HG03575 (cell line): ENCODE results near the gene SPATC1L.
"Not testable (repeated sequence)": the region's sequence is repeated elsewhere in the genome, so short reads cannot be mapped to it uniquely, and the experiment has no call there.

ENCODE experiments used
- ATAC-seq: cut with Tn5 transposase; IDR thresholded peaks from one replicate; pipeline ENCODE4 v1.9.1; 2021; ENCODE audit not compliant: unreplicated experiment, insufficient number of reproducible peaks, low FRiP score; ENCODE audit errors: extremely low read depth

Gene SPATC1L

GRCh38 chr21:46154955-46155513 is 29.2 kb downstream of the SPATC1L start:
- ATAC-seq = no peak

DNA sequence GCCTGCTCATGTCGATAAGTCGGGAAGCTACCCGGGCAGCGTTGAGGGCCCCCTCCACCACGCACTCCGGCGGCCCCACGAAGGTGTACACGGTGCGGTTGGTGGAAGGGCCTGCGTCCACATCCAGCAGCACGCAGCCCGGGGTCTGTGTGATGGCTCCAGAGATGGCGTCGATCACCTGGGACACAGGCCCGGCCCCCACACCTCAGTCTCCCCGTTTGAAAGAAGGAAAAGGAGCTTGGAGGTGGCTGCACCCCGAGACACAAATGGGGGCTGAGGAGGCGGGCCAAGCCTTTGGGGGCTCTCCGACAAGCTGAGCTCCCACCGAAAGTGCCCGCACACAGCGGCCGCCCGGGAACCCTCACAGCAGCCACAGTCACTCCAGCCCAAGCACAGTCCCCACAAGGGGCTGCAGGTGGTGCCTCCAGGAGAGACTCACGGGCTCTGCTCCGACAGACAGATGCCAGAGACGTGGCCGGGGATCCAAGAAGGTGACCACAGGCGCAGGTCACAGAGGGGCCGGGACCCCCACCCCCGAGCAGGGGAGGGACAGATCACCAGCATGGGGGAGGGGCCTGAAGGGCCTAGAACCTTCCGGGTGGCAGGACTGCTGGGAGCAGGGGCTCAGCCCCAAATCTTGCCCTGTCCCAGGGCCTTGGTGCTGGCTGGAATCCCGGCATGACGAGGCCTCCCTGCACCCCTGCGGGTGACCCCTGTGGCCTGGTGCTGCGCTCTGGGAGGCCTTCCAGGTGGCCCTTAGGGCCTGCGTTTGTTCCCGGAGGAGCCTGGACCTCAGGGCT is 29.9 kb downstream of the SPATC1L start:
- ATAC-seq = no peak

DNA sequence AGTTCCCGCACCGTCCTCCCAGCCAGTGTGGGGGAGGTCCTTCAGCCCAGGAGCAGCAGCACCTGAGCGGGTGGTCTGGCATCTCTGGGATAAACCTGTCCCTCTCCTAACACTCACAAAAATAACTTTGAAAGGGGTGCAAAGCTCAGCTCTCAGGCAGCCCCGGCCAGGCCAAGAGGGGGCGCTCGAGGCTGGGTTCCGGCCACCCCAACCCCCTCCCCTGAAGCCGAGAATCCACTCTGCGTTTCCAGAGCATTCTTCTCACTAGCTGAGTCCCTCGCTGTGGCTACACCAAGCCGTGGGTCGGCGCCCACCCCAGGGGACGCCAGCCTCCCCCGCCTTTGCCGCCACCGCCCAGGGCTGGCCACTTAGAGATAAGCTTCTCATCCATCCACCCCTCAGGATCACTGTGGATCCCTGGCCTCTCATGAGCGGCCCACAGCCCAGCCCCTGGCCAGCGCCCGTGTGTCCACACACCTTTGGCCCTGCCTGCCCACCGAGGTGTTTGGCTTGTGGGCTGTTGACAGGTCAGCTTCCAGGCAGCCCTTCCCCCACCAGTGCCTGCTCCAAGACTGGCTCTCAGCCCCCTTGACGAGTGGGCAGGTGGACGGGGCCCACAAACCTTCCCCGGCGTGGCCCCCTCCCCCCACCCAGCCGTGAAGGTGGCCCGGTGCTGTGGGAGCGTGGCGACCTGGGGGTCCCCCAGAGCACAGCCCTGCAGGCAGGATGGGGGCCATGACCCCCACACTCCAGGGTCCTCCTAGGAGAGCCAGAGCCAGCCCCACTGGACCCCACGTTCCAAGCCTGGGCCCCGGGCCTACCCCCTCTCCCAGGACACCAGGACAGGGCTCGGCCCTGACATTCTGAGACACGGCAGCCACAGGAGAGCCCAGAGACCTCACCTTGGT is 30.8 kb downstream of the SPATC1L start:
- ATAC-seq = no peak

DNA sequence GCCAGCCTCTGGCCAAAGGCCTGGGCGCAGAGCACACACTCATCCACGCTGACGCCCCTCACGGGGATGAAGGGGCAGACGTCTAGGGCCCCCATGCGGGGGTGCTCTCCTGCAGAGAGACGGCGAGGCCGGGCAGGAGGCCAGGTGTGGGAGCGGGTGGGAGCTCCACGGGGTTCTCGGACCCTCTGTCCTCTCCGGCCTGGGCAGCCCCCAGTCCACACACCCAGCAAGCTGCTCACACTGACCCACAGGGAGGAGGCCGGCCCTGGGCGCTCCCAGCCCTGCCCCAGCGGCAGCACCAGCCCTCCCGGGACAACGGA is 31.4 kb downstream of the SPATC1L start:
- ATAC-seq = no peak

GRCh38 chr21:46151989-46152926 is 32.0 kb downstream of the SPATC1L start:
- ATAC-seq = no peak

DNA sequence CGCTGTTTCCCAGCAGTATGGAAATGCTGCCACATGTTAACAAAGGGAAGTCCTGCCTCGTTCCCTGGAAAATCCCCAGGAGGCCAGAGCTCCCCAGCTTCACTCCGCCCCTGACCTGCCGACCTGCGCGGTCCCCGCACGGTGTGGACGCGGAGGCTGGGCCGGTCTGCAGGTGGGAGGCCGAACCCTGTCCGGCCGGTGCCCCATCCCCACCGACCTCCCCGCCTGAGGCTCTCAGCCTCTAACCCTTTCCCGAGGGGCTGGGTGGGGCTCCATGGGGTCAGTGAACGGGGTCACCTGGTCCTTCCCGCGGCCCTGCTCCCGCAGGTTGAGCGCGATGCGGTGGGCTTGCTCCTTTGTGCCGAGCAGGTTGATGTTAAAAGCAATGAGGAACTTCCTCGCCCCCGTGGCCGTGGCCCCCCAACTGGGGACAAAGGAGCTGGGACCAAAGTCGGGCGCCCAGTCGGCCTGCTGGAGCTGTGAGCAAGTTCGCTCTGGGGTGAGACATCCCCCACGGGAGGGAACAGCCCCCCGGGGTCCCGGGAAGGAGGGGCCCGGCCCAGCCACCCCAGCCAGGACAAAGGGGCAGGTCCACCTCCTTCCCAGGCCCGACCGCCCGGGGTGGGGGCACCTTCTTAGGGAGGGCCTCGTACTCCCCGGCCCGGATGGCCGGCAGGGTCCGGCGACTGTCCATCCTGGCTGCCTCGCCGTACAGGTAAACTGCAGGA is 32.8 kb downstream of the SPATC1L start:
- no peak for ATAC-seq

DNA sequence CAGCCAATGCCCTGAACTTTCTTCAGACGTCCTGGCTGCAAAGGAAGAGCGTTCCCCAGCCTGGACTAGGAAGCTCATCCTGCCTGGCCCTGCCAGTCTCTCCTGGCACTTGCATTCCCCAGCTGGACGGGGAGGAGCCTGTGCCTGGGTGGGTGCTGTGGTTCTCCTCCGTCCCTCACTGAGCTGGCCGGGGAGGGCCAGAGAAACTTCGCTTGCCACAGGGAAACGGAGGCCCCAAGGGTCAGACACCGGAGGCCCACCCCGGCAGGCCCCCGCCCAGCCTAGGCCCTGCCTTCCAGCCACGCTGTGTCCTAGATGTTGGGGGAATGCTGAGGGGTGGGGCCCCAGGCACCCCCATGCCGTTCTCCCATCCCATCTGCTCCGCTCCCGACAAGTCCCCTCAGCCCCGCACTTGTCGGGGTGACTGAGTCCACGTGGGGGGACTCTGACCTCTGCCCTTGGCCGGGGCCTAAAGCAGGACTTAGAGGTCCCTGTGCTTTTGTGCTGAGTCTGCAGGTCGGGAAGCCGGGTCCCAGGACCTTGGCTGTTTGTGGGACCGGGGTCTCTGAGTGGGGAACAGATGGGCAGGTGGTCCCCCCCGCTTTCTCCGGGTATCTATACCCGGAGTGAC is 33.7 kb downstream of the SPATC1L start:
- ATAC-seq = no peak

- no peak for ATAC-seq
Measured at GRCh38 chr21:46150073-46150472, 34.2 kb downstream of the SPATC1L start.

- ATAC-seq = no peak
Measured at GRCh38 chr21:46149205-46149901, 34.9 kb downstream of the SPATC1L start.

DNA sequence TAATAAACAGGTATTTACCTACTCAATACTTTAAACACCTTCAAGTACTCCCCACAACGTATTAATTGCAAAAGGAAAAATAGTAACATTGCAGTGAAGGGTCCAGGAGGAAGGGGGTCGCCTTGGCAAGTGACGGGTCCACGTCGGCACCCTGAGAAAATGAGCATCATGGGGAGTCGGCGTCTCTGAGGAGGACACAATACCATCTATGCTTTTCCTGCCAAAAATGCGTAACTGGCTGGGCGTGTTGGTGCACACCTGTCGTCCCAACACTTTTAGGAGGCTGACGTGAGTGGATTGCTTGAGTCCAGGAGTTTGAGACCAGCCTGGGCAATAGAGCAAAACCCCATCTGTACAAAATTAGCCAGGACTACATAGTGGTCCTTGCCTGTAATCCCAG is 36.2 kb downstream of the SPATC1L start:
- ATAC-seq = no peak

GRCh38 chr21:46147429-46147828 is 36.8 kb downstream of the SPATC1L start:
- not testable (repeated sequence) for ATAC-seq

DNA sequence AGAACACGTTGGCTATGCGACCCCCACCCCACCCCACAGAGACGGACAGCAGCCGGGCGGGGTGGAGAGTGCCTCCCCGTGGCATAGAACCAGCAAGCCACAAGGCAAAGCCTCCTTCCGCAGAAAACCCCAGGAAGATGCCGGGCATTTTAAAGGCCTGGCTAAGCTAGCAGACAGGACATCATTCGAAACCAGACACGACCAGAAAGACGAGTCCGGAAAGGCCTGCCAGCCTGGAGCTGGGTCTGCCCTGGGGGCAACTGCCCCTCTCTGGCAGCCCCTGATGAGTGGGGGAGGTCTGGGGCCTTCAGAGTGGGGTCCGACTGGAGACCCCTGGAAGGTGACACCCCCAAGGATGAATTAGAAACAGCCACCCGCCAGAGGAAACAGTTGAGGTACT is 37.4 kb downstream of the SPATC1L start:
- ATAC-seq = no peak

DNA sequence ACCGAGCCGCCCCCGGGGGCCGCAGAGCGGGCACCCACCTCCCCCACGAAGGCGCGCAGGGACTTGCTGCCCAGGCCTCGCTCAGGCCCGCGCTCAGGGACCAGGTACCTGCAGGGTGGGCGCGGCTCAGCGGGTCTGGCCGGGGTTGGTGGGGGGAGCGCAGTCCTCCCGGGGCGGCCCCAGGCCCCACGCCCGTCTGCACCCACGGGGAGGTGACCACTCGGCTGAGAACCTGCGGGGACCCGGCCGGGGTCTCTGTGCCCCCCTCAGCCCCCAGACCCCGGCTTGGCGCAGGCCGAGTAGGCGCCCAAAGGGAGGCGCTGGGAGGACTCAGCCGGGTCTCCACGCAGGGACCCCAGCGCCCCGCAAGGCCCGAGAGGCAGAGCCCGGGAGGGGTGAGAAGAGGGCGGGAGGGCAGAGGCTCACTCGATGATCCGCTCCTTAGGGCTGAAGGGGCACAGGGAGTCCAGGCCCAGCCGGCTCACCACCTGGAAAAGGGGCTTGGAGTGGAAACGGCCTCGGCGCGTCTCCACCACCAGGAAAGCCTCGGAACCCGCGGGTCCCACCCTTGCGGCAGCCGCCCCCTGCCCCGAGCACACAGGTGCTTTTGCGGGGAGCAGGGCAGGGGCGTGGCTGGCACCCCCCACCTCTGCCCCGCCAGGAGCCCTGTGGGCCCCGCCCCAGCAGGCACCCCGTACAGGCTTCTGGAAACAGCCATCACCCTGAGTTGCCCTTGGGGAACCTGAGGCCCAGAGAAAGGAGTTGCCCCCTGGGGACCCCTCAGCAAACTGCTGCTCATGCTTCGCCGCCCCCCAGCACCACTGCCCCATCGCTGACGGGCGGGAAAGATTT is 38.2 kb downstream of the SPATC1L start:
- ATAC-seq = no peak

DNA sequence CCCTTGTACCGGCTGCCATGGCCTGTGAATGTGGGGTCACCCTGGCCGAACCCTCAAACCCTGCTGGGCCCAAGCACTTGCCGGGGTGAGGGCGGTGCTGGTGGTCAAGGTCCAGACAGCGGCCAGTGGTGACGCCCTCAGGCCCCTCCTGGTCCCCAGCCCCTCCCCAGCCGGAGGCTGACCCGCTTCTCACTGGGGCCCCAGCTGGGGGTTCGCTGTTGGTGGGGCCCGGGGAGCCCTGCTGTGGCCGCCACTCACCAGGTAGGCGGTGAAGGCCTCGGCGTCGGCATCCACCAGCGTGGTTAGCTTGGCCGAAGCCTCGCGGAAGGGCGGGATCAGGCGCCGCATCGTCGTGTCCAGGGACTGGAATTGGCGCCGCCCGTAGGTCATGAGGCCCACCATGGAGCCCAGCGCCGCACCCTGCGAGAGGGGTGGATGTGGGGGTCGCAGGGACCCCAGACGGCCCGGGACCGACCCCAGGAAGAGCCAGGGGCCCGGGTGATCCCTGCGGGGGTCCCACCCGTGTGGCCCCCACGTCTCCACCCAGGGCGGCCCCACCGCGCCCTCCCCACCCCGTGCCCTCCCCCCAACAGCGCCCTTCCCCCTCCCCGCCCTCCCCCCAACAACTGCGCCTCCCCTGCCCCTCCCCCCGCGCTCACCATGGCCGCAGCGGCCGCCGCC is 39.0 kb downstream of the SPATC1L start:
- ATAC-seq = no peak

DNA sequence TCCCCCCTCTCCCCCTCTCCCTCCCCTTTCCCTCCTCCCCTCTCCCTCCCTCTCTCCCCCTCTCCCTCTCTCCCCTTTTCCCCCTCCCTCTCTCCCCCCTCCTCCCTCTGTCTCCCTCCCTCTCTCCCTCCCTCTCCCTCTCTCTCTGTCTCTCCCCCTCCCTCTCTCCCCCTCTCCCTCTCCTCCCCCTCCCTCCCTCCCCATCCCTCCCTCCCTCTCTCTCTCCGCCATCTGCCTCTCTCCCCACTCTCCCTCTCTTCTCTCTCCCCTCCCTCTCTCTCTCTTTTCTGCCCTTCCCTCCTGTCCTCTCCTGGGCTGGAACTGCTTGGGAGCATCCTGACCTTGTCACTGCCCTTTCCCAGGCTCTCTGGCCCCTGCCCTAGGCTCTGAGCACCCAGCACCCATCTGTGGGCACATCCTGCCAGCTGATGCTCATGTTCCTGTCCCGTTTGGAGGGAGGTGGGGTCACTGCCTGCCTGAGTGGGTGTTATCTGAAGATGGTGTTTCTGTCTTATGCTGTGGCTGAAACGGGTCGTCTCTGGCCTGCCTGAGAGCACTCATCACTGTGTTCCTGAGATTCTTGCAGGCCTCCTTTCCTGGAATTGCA is 39.7 kb downstream of the SPATC1L start:
- no peak for ATAC-seq
